ENCODE measurements around the gene CCR3.

DNA sequence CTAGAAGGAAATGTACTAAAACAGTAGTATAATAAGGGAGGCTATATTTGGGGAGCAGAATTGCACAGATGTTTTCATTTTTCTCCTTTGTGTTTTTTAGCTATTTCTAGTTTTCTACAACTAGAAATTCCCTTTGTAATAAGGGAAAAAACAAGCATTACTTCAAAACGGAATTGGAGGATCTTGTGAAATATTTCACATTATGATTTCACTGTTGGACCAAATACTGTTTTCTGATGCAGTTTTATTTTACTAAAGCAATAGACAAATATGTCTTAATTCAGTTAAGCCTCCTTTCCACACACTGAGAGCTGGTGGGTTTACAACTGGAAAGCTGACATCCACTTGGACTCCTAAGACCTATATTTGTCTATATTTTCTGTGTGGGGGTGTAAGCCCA, 41.5 kb upstream of the CCR3 start:
- TF ChIP-seq ZNF274 (IDR thresholded peaks at IDR 0.05; ENCODE audit: low read depth, low read length) (no peak), YY1 (IDR thresholded peaks at IDR 0.05; ENCODE audit: insufficient read depth, insufficient read length) (no peak)

Data from NT2/D1 (cell line).